ENCODE results near the gene CALML5. TPM values are rescaled to one million over a fixed set of nuclear protein-coding genes. Genes with fewer than 3 reads are reported as not detected.

CALML5 gene
- total and polyA plus RNA-seq, 2 donors (not counting 1 experiment from before 2014, with no cell fraction given): not detected

DNA sequence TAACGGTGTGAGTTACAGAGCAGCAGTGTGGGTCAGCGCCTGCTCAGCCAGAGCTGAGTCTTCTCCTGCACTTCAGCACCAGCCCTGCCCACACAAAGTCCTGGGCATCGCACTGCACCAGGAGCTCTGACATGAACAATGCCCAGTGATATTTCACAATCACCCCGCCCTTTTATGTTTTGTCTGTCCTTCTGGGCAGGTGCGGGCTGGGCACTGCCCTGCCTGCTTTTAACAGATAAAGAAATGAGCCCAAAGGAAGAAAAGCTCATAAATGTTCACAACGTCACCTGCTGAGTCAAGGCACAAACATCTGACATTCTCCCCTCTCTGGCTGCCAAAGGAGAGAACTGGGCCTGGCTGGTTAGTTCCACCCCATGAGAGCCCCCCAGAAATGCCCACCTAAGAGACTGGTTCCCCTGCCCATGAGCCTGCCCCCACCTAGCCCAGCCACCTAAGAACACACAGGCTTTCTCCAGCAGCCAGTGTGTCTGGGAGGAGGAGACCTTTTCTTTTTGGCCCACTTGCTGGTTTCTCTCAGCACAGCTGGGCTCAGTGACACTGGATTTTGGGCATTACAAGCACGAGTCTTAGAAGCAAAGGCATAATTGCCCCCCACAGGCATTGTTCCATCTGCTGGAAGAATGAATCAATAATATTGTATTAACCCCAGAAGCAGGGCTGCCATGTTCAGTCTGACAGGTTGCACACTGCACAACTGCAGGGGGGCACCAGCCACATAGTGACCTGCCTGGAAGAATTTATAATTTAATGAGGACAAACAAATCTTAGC is 47.7 kb upstream of the CALML5 start:
- TF ChIP-seq, protein P1, sequence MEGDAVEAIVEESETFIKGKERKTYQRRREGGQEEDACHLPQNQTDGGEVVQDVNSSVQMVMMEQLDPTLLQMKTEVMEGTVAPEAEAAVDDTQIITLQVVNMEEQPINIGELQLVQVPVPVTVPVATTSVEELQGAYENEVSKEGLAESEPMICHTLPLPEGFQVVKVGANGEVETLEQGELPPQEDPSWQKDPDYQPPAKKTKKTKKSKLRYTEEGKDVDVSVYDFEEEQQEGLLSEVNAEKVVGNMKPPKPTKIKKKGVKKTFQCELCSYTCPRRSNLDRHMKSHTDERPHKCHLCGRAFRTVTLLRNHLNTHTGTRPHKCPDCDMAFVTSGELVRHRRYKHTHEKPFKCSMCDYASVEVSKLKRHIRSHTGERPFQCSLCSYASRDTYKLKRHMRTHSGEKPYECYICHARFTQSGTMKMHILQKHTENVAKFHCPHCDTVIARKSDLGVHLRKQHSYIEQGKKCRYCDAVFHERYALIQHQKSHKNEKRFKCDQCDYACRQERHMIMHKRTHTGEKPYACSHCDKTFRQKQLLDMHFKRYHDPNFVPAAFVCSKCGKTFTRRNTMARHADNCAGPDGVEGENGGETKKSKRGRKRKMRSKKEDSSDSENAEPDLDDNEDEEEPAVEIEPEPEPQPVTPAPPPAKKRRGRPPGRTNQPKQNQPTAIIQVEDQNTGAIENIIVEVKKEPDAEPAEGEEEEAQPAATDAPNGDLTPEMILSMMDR (conservative IDR thresholded peaks at IDR 0.05 in 1 of 2, IDR thresholded peaks at IDR 0.05 in 1 of 2; ENCODE audit: low read depth in 1 of 2, low read length in 2 of 2): no peak
- TF ChIP-seq EZH2 (IDR thresholded peaks at IDR 0.05; ENCODE audit: low read length, missing control alignments): no peak
- Histone ChIP-seq H3K4me3 (replicated peaks in 1 of 4; ENCODE audit: control extremely low read depth in 1 of 4, insufficient read depth in 1 of 4, low read depth in 3 of 4, low read length in 4 of 4) (no peak overlapping the region), H3K27ac (ENCODE audit: insufficient read depth, low read length) (peak overlapping the region; percentile 82), H3K4me1 (ENCODE audit: control insufficient read depth, extremely low read depth, insufficient read depth, low read length) (peaks cover 30% of the 10 kb centered on the region), H3K27me3 (ENCODE audit: control insufficient read depth, insufficient read depth, low read length) (no peaks in the 10 kb centered on the region), H3K9ac (ENCODE audit: insufficient read depth, low read length) (no peak overlapping the region), H4K20me1 (ENCODE audit: control insufficient read depth, extremely low read depth, insufficient read depth, low read length) (no peaks in the 10 kb centered on the region), H2AFZ (ENCODE audit: low read length) (peak overlapping the region; percentile 67), H3K4me2 (ENCODE audit: extremely low read depth, insufficient read depth, low read length) (no peak overlapping the region), H3K9me3 (ENCODE audit: control insufficient read depth, insufficient read depth, low read depth, low read length) (no peaks in the 10 kb centered on the region), H3K36me3 (ENCODE audit: control insufficient read depth, insufficient read depth, low read length) (no peaks in the 10 kb centered on the region), H3K79me2 (ENCODE audit: control insufficient read depth, insufficient read depth, low read length) (no peaks in the 10 kb centered on the region)
- DNase-seq (ENCODE audit: low read depth in 2 of 2): peak in 1 of 2 donors; percentile 68

GRCh38 chr10:5545778-5546710 is 46.7 kb upstream of the CALML5 start:
- Histone ChIP-seq H3K4me3 (replicated peaks in 1 of 4; ENCODE audit: control extremely low read depth in 1 of 4, insufficient read depth in 1 of 4, low read depth in 3 of 4, low read length in 4 of 4) (no peak overlapping the region), H3K9me3 (ENCODE audit: control insufficient read depth, insufficient read depth, low read depth, low read length) (no peaks in the 10 kb centered on the region), H3K4me2 (ENCODE audit: extremely low read depth, insufficient read depth, low read length) (no peak overlapping the region), H2AFZ (ENCODE audit: low read length) (no peak overlapping the region), H3K27ac (ENCODE audit: insufficient read depth, low read length) (peak overlapping the region; percentile 70), H3K4me1 (ENCODE audit: control insufficient read depth, extremely low read depth, insufficient read depth, low read length) (peaks cover 30% of the 10 kb centered on the region), H3K79me2 (ENCODE audit: control insufficient read depth, insufficient read depth, low read length) (no peaks in the 10 kb centered on the region), H3K9ac (ENCODE audit: insufficient read depth, low read length) (no peak overlapping the region), H3K27me3 (ENCODE audit: control insufficient read depth, insufficient read depth, low read length) (no peaks in the 10 kb centered on the region), H3K36me3 (ENCODE audit: control insufficient read depth, insufficient read depth, low read length) (no peaks in the 10 kb centered on the region), H4K20me1 (ENCODE audit: control insufficient read depth, extremely low read depth, insufficient read depth, low read length) (no peaks in the 10 kb centered on the region)
- peak; percentile 91 to 95 for DNase-seq (ENCODE audit: low read depth in 2 of 2)
- TF ChIP-seq, protein P1 (conservative IDR thresholded peaks at IDR 0.05 in 1 of 2, IDR thresholded peaks at IDR 0.05 in 1 of 2; ENCODE audit: low read depth in 1 of 2, low read length in 2 of 2): no peak
- TF ChIP-seq EZH2 (IDR thresholded peaks at IDR 0.05; ENCODE audit: low read length, missing control alignments): no peak

DNA sequence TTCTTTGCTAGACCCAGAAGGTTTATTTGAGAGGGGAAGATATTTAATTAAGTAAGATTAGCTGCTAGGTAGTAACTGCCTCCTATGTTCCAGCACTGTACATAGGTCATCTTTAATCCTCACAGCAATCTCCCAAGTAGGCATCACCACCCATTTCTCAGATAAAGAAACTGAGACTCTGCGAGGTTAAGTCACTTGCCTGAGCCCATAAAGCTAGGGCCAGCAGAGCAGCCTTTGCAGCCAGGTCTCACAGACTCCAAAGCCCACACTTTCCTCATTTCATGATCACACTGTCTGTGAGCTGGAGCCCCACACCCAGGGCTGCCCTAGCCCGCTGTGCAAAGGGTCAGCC is 46.0 kb upstream of the CALML5 start:
- H3K79me2 ChIP-seq (ENCODE audit: control insufficient read depth, insufficient read depth, low read length): no peaks in the 10 kb centered on the region
- no peak overlapping the region for H3K4me2 ChIP-seq (ENCODE audit: extremely low read depth, insufficient read depth, low read length)

More for the DNA sequence above, 46.0 kb upstream of the CALML5 start:
- Histone ChIP-seq H3K4me3 (replicated peaks in 1 of 4; ENCODE audit: control extremely low read depth in 1 of 4, insufficient read depth in 1 of 4, low read depth in 3 of 4, low read length in 4 of 4) (no peak overlapping the region), H3K36me3 (ENCODE audit: control insufficient read depth, insufficient read depth, low read length) (no peaks in the 10 kb centered on the region), H3K27ac (ENCODE audit: insufficient read depth, low read length) (peak overlapping the region; percentile 70), H3K9ac (ENCODE audit: insufficient read depth, low read length) (no peak overlapping the region), H3K4me1 (ENCODE audit: control insufficient read depth, extremely low read depth, insufficient read depth, low read length) (peaks cover 30% of the 10 kb centered on the region), H2AFZ (ENCODE audit: low read length) (no peak overlapping the region), H3K9me3 (ENCODE audit: control insufficient read depth, insufficient read depth, low read depth, low read length) (no peaks in the 10 kb centered on the region), H3K27me3 (ENCODE audit: control insufficient read depth, insufficient read depth, low read length) (no peaks in the 10 kb centered on the region), H4K20me1 (ENCODE audit: control insufficient read depth, extremely low read depth, insufficient read depth, low read length) (no peaks in the 10 kb centered on the region)
- DNase-seq (ENCODE audit: low read depth in 2 of 2): peak in 1 of 2 donors; percentile 42
- TF ChIP-seq, protein P1 (conservative IDR thresholded peaks at IDR 0.05 in 1 of 2, IDR thresholded peaks at IDR 0.05 in 1 of 2; ENCODE audit: low read depth in 1 of 2, low read length in 2 of 2): no peak
- no peak for TF ChIP-seq EZH2 (IDR thresholded peaks at IDR 0.05; ENCODE audit: low read length, missing control alignments)
